ENCODE results near the gene NFASC. TPM values are rescaled to one million over a fixed set of nuclear protein-coding genes. Genes with fewer than 3 reads are reported as not detected.

Gene NFASC
- total and polyA plus RNA-seq, 12 donors: 4.8 to 76.7 (median 44.8) TPM

- no peaks in the 10 kb centered on the region for H3K36me3 ChIP-seq (replicated peaks in 1 of 2)
- no peaks in the 10 kb centered on the region for H3K4me1 ChIP-seq (replicated peaks in 1 of 2)
- peak overlapping the region in 2 of 5 donors; percentile 57 to 86 for H3K27ac ChIP-seq
- TF ChIP-seq CTCF (IDR thresholded peaks at IDR 0.05) (peak in 3 of 6 experiments; percentile 26 to 48 (median 28)), POLR2A (IDR thresholded peaks at IDR 0.05) (peak; percentile 40 to 57)
- 0 to 1% (median 0%) methylated on average over 5 to 53 of the region's 53 CpGs for whole genome bisulfite sequencing, 4 donors
- no peaks in the 10 kb centered on the region for H3K27me3 ChIP-seq
- peak; percentile 64 to 85 (median 69) for DNase-seq
- intact Hi-C loops (cut with DNase I): no loop called here
- H3K4me3 ChIP-seq: peak overlapping the region in 2 of 4 donors; percentile 6 to 59
- no peaks in the 10 kb centered on the region for H3K9me3 ChIP-seq (replicated peaks in 1 of 3)
These were observed 42.3 kb upstream of the NFASC start for GRCh38 chr1:204828352-204828850.

- H3K4me1 ChIP-seq (replicated peaks in 1 of 2): no peaks in the 10 kb centered on the region
- H3K27ac ChIP-seq: peak overlapping the region in 3 of 5 donors; percentile 8 to 86 (median 57)
- TF ChIP-seq POLR2A (IDR thresholded peaks at IDR 0.05) (no peak), CTCF (IDR thresholded peaks at IDR 0.05) (no peak)
- no peaks in the 10 kb centered on the region for H3K27me3 ChIP-seq
- H3K36me3 ChIP-seq (replicated peaks in 1 of 2): no peaks in the 10 kb centered on the region
- H3K9me3 ChIP-seq (replicated peaks in 1 of 3): no peaks in the 10 kb centered on the region
- H3K4me3 ChIP-seq: peak overlapping the region in 2 of 4 donors; percentile 6 to 59
- peak in 1 of 7 donors; percentile 56 for DNase-seq
- intact Hi-C loops (cut with DNase I): no loop called here
- 40 to 56% (median 45%) methylated on average over 5 to 6 of the region's 6 CpGs for WGBS, 4 donors
These were observed 41.4 kb upstream of the NFASC start for GRCh38 chr1:204829133-204829825.

GRCh38 chr1:204830747-204831146 is 39.9 kb upstream of the NFASC start:
- no peak for DNase-seq
- peak overlapping the region in 1 of 4 donors; percentile 59 for H3K4me3 ChIP-seq
- TF ChIP-seq POLR2A (IDR thresholded peaks at IDR 0.05) (no peak), CTCF (IDR thresholded peaks at IDR 0.05) (no peak)
- no peaks in the 10 kb centered on the region for H3K4me1 ChIP-seq (replicated peaks in 1 of 2)
- 51 to 78% (median 67%) methylated on average over 8 of the region's 8 CpGs for WGBS, 4 donors
- no peak overlapping the region for H3K27ac ChIP-seq
- no peaks in the 10 kb centered on the region for H3K9me3 ChIP-seq (replicated peaks in 1 of 3)
- H3K36me3 ChIP-seq (replicated peaks in 1 of 2): no peaks in the 10 kb centered on the region
- no peaks in the 10 kb centered on the region for H3K27me3 ChIP-seq
- intact Hi-C loops (cut with DNase I): no loop called here

- Histone ChIP-seq H3K9me3 (replicated peaks in 1 of 3) (no peaks in the 10 kb centered on the region), H3K27me3 (no peaks in the 10 kb centered on the region), H3K4me3 (no peak overlapping the region), H3K27ac (no peak overlapping the region), H3K4me1 (replicated peaks in 1 of 2) (no peaks in the 10 kb centered on the region), H3K36me3 (replicated peaks in 1 of 2) (no peaks in the 10 kb centered on the region)
- 59 to 69% (median 64%) methylated on average over 2 to 3 of the region's 3 CpGs for WGBS, 4 donors
- TF ChIP-seq POLR2A (IDR thresholded peaks at IDR 0.05) (no peak), CTCF (IDR thresholded peaks at IDR 0.05) (no peak)
- DNase-seq: no peak
- intact Hi-C loops (cut with DNase I): no loop called here
These were observed 39.5 kb upstream of the NFASC start for GRCh38 chr1:204831186-204831585.

All from adrenal gland (tissue), 12 donors.